Smooth muscle cell (in vitro differentiated cells): ENCODE results near the gene SPNS3. TPM values are rescaled to one million over a fixed set of nuclear protein-coding genes. Genes with fewer than 3 reads are reported as not detected.

Experiments used
- DNase-seq: peaks from one replicate; lab custom pipeline; 2025; ENCODE audit not compliant: unreplicated experiment; lab: John Stamatoyannopoulos, UW
- H2AFZ ChIP-seq: fragments of 200-600 bp; sonication (generic); 2 replicates; pipeline ENCODE4 v1.6.0; 2016; ENCODE audit warnings: antibody characterized with exemption, low read depth, mild to moderate bottlenecking
- H3F3A ChIP-seq: fragments of 200-600 bp; sonication (generic); 2 replicates; pipeline ENCODE4 v1.6.0; 2017; ENCODE audit warnings: antibody characterized with exemption, low read depth
- H3K27ac ChIP-seq: fragments of 200-600 bp; sonication (generic); 2 replicates; pipeline ENCODE4 v1.5.1; 2016; ENCODE audit warnings: low read depth, mild to moderate bottlenecking
- H3K27me3 ChIP-seq: fragments of 200-600 bp; sonication (generic); 2 replicates; pipeline ENCODE4 v1.6.1; 2016; ENCODE audit warnings: low read depth, mild to moderate bottlenecking
- H3K36me3 ChIP-seq: fragments of 200-600 bp; sonication (generic); 2 replicates; pipeline ENCODE4 v1.5.1; 2016; ENCODE audit warnings: low read depth
- H3K4me1 ChIP-seq: fragments of 200-600 bp; sonication (generic); 2 replicates; pipeline ENCODE4 v1.5.1; 2016; ENCODE audit warnings: low read depth
- H3K4me2 ChIP-seq: fragments of 200-600 bp; sonication (generic); 2 replicates; pipeline ENCODE4 v1.6.0; 2016; ENCODE audit warnings: mild to moderate bottlenecking
- H3K4me3 ChIP-seq: fragments of 200-600 bp; sonication (generic); 2 replicates; pipeline ENCODE4 v1.5.1; 2016; ENCODE audit warnings: mild to moderate bottlenecking
- H3K79me2 ChIP-seq: fragments of 200-600 bp; sonication (generic); 2 replicates; pipeline ENCODE4 v1.6.0; 2016; ENCODE audit warnings: low read depth, mild to moderate bottlenecking
- H3K9ac ChIP-seq: fragments of 200-600 bp; sonication (generic); 2 replicates; pipeline ENCODE4 v1.6.0; 2016; ENCODE audit warnings: low read depth
- H3K9me3 ChIP-seq: fragments of 200-600 bp; sonication (generic); replicated peaks from 2 replicates; pipeline ENCODE4 v1.5.1; 2016; ENCODE audit warnings: low read depth
- H4K20me1 ChIP-seq: fragments of 200-600 bp; sonication (generic); 2 replicates; pipeline ENCODE4 v1.6.0; 2016; ENCODE audit warnings: low read depth
- CTCF ChIP-seq: fragments of 200-600 bp; sonication (generic); IDR thresholded peaks from 2 replicates; pipeline ENCODE4 v1.5.1; 2017; ENCODE audit warnings: borderline replicate concordance, mild to moderate bottlenecking, antibody characterized with exemption; ENCODE audit not compliant: insufficient read depth, poor library complexity, severe bottlenecking
- WGBS: methylation state at CpG from one replicate; pipeline ENCODE4 v1.1.7; 2016; ENCODE audit warnings: low lambda C conversion rate; 5-methylcytosine and 5-hydroxymethylcytosine counted together
- polyA plus RNA-seq: library from polyadenylated mRNA; unstranded; fragments of >200 nt; fragmentation: Nextera tagmentation; extraction: Ambion mirVana; gene quantifications from 2 replicates; pipeline ENCODE4 v1.2.1, GENCODE V29; 2016
- total RNA-seq: library from RNA; depleted of rRNA; stranded (reverse); fragments of >200 nt; gene quantifications from 2 replicates; pipeline ENCODE4 v1.2.3, GENCODE V29; 2014

Gene SPNS3
- total and polyA plus RNA-seq, 2 experiments from 2014 or later = not detected

GRCh38 chr17:4501295-4501949 is 67.7 kb downstream of the SPNS3 start:
- Histone ChIP-seq H3K4me2 (no peak overlapping the region), H3K9me3 (no peaks in the 10 kb centered on the region), H3F3A (no peaks in the 10 kb centered on the region), H3K4me1 (peaks cover 8% of the 10 kb centered on the region), H3K9ac (no peak overlapping the region), H2AFZ (no peak overlapping the region), H3K27ac (no peak overlapping the region), H3K27me3 (peaks cover 51% of the 10 kb centered on the region), H3K4me3 (no peak overlapping the region), H3K79me2 (no peaks in the 10 kb centered on the region), H3K36me3 (no peaks in the 10 kb centered on the region), H4K20me1 (no peaks in the 10 kb centered on the region)
- TF ChIP-seq CTCF = no peak
- WGBS = 62% methylated on average over 2 of the region's 3 CpGs
- DNase-seq = no peak

- no peak for TF ChIP-seq CTCF
- H3K4me1 ChIP-seq = peaks cover 9% of the 10 kb centered on the region
- no peak overlapping the region for H2AFZ ChIP-seq
- H4K20me1 ChIP-seq = no peaks in the 10 kb centered on the region
- no peaks in the 10 kb centered on the region for H3K36me3 ChIP-seq
- H3K79me2 ChIP-seq = no peaks in the 10 kb centered on the region
- H3K9me3 ChIP-seq = no peaks in the 10 kb centered on the region
- 63% methylated on average over 18 of the region's 18 CpGs for WGBS
- peaks cover 42% of the 10 kb centered on the region for H3K27me3 ChIP-seq
- H3F3A ChIP-seq = no peaks in the 10 kb centered on the region
- no peak overlapping the region for H3K27ac ChIP-seq
- H3K9ac ChIP-seq = no peak overlapping the region
- no peak for DNase-seq
- no peak overlapping the region for H3K4me3 ChIP-seq
- H3K4me2 ChIP-seq = no peak overlapping the region
Measured at GRCh38 chr17:4502466-4503154, 68.9 kb downstream of the SPNS3 start.

GRCh38 chr17:4503283-4504025 is 69.7 kb downstream of the SPNS3 start:
- H3K4me1 ChIP-seq = peaks cover 9% of the 10 kb centered on the region
- WGBS = 88% methylated on average over 4 of the region's 4 CpGs
- no peak overlapping the region for H3K4me3 ChIP-seq
- H3K9me3 ChIP-seq = no peaks in the 10 kb centered on the region
- no peak overlapping the region for H3K9ac ChIP-seq
- H3K27me3 ChIP-seq = peaks cover 35% of the 10 kb centered on the region
- H2AFZ ChIP-seq = no peak overlapping the region
- DNase-seq = no peak
- no peaks in the 10 kb centered on the region for H4K20me1 ChIP-seq
- no peak for TF ChIP-seq CTCF
- no peaks in the 10 kb centered on the region for H3K79me2 ChIP-seq
- H3K27ac ChIP-seq = no peak overlapping the region
- H3F3A ChIP-seq = no peaks in the 10 kb centered on the region
- no peaks in the 10 kb centered on the region for H3K36me3 ChIP-seq
- no peak overlapping the region for H3K4me2 ChIP-seq
